HUES6 (cell line): ENCODE data around the gene TMEM123.

Source experiments
- H3K27ac ChIP-seq: 2 replicates; pipeline ENCODE4 v1.7.0; 2013; ENCODE audit warnings: low read depth, mild to moderate bottlenecking, low read length, inconsistent platforms
- H3K27me3 ChIP-seq: 2 replicates; pipeline ENCODE4 v1.6.1; 2013; ENCODE audit warnings: low read length; ENCODE audit not compliant: control insufficient read depth, insufficient read depth
- H3K36me3 ChIP-seq: 2 replicates; pipeline ENCODE4 v1.6.1; 2013; ENCODE audit warnings: low read length; ENCODE audit not compliant: control insufficient read depth, insufficient read depth
- H3K4me1 ChIP-seq: 2 replicates; pipeline ENCODE4 v1.6.1; 2013; ENCODE audit warnings: low read length; ENCODE audit not compliant: control insufficient read depth, insufficient read depth
- H3K4me3 ChIP-seq: 2 replicates; pipeline ENCODE4 v1.5.1; 2013; ENCODE audit warnings: low read depth, low read length
- H3K9ac ChIP-seq: one replicate; pipeline ENCODE4 v1.6.1; 2013; ENCODE audit warnings: mild to moderate bottlenecking, low read length
- H3K9me3 ChIP-seq: 2 replicates; pipeline ENCODE4 v1.6.1; 2013; ENCODE audit warnings: low read depth, low read length; ENCODE audit not compliant: control insufficient read depth, insufficient read depth

Gene TMEM123

DNA sequence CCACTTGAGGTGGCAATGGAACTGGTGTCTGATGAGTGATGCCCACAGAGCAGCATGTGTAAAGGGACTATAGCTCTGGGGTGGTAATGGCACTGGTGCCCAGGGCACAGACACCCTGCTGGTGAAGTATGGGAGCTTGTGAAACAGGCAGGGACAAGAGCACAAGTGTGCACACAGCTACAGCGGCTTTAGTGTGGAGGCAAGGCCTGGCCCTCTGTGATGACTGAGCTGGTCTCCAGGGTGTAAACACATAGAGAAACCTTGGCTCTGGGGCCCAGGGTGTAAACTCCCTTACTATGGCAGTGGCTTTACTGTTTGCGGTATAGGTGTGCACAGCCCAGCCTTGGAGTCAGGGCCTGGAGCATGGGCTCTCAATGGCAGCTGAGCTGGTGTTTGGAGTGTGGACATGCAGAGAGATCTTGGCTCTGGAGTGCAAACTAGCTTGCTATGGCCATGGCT is 59.3 kb downstream of the TMEM123 start:
- H3K4me3 ChIP-seq: no peak overlapping the region
- H3K4me1 ChIP-seq: no peaks in the 10 kb centered on the region
- H3K36me3 ChIP-seq: peaks cover 47% of the 10 kb centered on the region
- no peaks in the 10 kb centered on the region for H3K27me3 ChIP-seq
- H3K9ac ChIP-seq: no peak overlapping the region
- no peaks in the 10 kb centered on the region for H3K9me3 ChIP-seq
- H3K27ac ChIP-seq: no peak overlapping the region

GRCh38 chr11:102391549-102392237 is 60.9 kb downstream of the TMEM123 start:
- H3K36me3 ChIP-seq: peaks cover 49% of the 10 kb centered on the region
- H3K9ac ChIP-seq: no peak overlapping the region
- H3K4me3 ChIP-seq: no peak overlapping the region
- H3K27ac ChIP-seq: no peak overlapping the region
- no peaks in the 10 kb centered on the region for H3K27me3 ChIP-seq
- H3K9me3 ChIP-seq: no peaks in the 10 kb centered on the region
- H3K4me1 ChIP-seq: no peaks in the 10 kb centered on the region

DNA sequence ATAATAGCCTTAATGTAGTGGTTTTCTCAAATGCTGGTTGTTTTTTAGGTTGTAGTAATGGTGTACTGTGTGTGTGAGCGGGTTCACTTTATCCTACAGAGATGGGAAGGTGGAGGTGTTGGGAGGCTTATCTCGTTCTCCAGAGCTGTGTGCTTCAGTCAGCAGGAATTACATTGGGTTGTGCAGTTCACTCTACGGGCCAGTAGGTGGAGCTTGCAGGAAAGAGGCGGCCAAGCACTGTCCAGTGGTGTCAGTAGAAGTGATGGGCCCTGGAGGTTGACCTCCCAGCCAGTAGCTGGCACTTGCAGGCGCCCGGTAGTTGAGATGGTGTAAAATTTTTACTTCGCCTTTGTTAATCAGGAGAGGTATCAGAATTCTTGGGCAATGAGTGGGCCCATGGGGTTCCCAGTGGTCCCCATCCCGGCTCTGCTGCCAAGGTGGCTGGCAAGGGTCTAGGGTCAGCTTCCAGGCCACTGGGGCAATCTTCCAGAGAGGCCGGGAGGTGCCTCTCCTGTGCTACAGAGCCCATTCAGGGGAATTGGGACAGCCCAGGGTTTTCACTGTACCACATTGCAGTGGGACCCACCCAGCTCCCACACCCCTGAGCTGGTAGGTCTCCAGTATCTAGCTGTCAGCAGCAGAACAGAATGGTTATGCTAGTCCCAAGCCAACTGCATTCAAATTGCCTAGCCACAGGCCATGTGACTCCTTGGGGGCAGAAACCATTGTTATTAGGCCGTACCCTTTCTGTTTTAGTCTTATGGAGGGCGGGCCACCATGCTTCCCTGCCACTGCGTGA is 61.7 kb downstream of the TMEM123 start:
- H3K4me1 ChIP-seq: no peaks in the 10 kb centered on the region
- peaks cover 44% of the 10 kb centered on the region for H3K36me3 ChIP-seq
- no peaks in the 10 kb centered on the region for H3K27me3 ChIP-seq
- no peak overlapping the region for H3K9ac ChIP-seq
- no peak overlapping the region for H3K4me3 ChIP-seq
- H3K9me3 ChIP-seq: no peaks in the 10 kb centered on the region
- no peak overlapping the region for H3K27ac ChIP-seq

- Histone ChIP-seq H3K9ac (no peak overlapping the region), H3K4me1 (0 out of 2 replicates have a peak, but pooled peaks cover 7% of the 10 kb centered on the region), H3K27ac (no peak overlapping the region), H3K36me3 (peaks cover 52% of the 10 kb centered on the region), H3K27me3 (no peaks in the 10 kb centered on the region), H3K4me3 (no peak overlapping the region), H3K9me3 (no peaks in the 10 kb centered on the region)
These were observed 63.3 kb downstream of the TMEM123 start for GRCh38 chr11:102389253-102389652.

- H3K27me3 ChIP-seq: no peaks in the 10 kb centered on the region
- H3K36me3 ChIP-seq: peaks cover 50% of the 10 kb centered on the region
- H3K4me1 ChIP-seq: 0 out of 2 replicates have a peak, but pooled peaks cover 8% of the 10 kb centered on the region
- H3K4me3 ChIP-seq: no peak overlapping the region
- H3K9ac ChIP-seq: no peak overlapping the region
- H3K27ac ChIP-seq: no peak overlapping the region
- no peaks in the 10 kb centered on the region for H3K9me3 ChIP-seq
These were observed 65.4 kb downstream of the TMEM123 start for GRCh38 chr11:102387043-102387781.

GRCh38 chr11:102386136-102386734 is 66.3 kb downstream of the TMEM123 start:
- Histone ChIP-seq H3K27me3 (no peaks in the 10 kb centered on the region), H3K36me3 (peaks cover 45% of the 10 kb centered on the region), H3K9ac (no peak overlapping the region), H3K9me3 (no peaks in the 10 kb centered on the region), H3K4me1 (0 out of 2 replicates have a peak, but pooled peaks cover 8% of the 10 kb centered on the region), H3K4me3 (no peak overlapping the region), H3K27ac (no peak overlapping the region)

GRCh38 chr11:102385085-102386007 is 67.2 kb downstream of the TMEM123 start:
- Histone ChIP-seq H3K36me3 (peaks cover 43% of the 10 kb centered on the region), H3K9me3 (no peaks in the 10 kb centered on the region), H3K27me3 (no peaks in the 10 kb centered on the region), H3K4me3 (no peak overlapping the region), H3K9ac (no peak overlapping the region), H3K4me1 (0 out of 2 replicates have a peak, but pooled peaks cover 8% of the 10 kb centered on the region), H3K27ac (no peak overlapping the region)

DNA sequence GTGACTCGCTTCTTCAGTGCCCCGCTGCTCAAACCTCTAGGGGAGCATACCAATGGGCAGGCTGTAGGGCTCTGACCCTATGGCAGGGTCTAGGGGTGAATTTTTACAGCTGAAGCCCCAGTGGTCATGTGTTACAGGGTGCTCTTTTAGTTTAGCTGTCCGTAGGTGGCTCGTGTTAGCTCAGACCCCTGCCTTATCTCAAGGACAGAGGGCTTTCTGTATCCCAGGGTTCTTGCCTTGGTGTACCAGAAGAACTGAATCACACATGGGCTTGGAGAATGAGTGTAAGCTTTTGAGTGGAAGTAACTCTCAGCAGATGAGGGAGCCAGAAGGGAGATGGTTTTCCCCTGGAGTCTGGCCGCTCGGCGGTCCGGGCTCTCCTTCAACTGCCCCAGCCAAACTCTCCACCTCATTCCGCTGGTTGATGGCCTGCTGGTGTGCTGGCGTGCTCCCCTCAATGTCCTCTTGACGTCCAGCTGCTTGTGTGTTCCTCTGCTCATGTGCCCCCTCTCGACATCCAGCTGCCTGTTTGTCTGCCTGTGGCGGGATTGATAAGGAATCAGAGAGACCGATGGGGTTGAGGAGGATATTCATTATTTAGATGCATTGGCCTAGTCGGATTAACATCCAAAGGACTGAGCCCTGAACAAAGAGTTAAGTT is 68.0 kb downstream of the TMEM123 start:
- H3K27ac ChIP-seq: no peak overlapping the region
- peaks cover 51% of the 10 kb centered on the region for H3K36me3 ChIP-seq
- H3K9me3 ChIP-seq: no peaks in the 10 kb centered on the region
- no peaks in the 10 kb centered on the region for H3K27me3 ChIP-seq
- 0 out of 2 replicates have a peak, but pooled peaks cover 8% of the 10 kb centered on the region for H3K4me1 ChIP-seq
- no peak overlapping the region for H3K4me3 ChIP-seq
- no peak overlapping the region for H3K9ac ChIP-seq

- Histone ChIP-seq H3K27me3 (no peaks in the 10 kb centered on the region), H3K9me3 (no peaks in the 10 kb centered on the region), H3K4me1 (0 out of 2 replicates have a peak, but pooled peaks cover 8% of the 10 kb centered on the region), H3K4me3 (no peak overlapping the region), H3K36me3 (peaks cover 51% of the 10 kb centered on the region), H3K9ac (no peak overlapping the region), H3K27ac (no peak overlapping the region)
These were observed 68.7 kb downstream of the TMEM123 start for GRCh38 chr11:102383839-102384238.
